Adrenal gland (tissue), 12 donors: ENCODE data around the gene AP1M1. TPM values are rescaled to one million over a fixed set of nuclear protein-coding genes. Genes with fewer than 3 reads are reported as not detected.
A peak's percentile ranks its signal among the peaks of the same experiment; 100 is the strongest.

ENCODE experiments used
- DNase-seq, 7 donors: peaks; one replicate each; pipeline ENCODE4 v3.0.0-alpha.2; 2019 to 2020
- H3K27ac ChIP-seq, 5 donors: fragments of 200-600 bp; sonication (generic) in 4 of 5; 1 replicate in 3 of 5; 2 replicates in 2 of 5; pipeline versions ENCODE4 v1.5.1 to v1.8.0; 2016 to 2020; ENCODE audit warnings: mild to moderate bottlenecking in 1 of 5
- H3K27me3 ChIP-seq: fragments of 200-600 bp; 2 replicates; pipeline ENCODE4 v1.8.0; 2021
- H3K36me3 ChIP-seq, 2 donors: fragments of 200-600 bp; replicated peaks in 1 of 2; 1 replicate in 1 of 2; 2 replicates in 1 of 2; pipeline versions ENCODE4 v1.5.1 to v1.8.0; 2018 to 2022
- H3K4me1 ChIP-seq, 2 donors: fragments of 200-600 bp; replicated peaks in 1 of 2; 1 replicate in 1 of 2; 2 replicates in 1 of 2; pipeline versions ENCODE4 v1.5.1 to v1.8.0; 2018 to 2021
- H3K4me3 ChIP-seq, 4 donors: fragments of 200-600 bp; sonication (generic) in 3 of 4; one replicate each; pipeline ENCODE4 v1.5.1; 2016 to 2018
- H3K9me3 ChIP-seq, 3 donors: fragments of 200-600 bp; sonication (generic) in 1 of 3; replicated peaks in 1 of 3; 1 replicate in 2 of 3; 2 replicates in 1 of 3; pipeline versions ENCODE4 v1.5.1 to v1.8.0; 2016 to 2021
- CTCF ChIP-seq, 6 experiments: fragments of 450-650 bp in 4 of 6; fragments of 200-600 bp in 2 of 6; sonication (generic) in 1 of 6; IDR thresholded peaks; 1 replicate in 5 of 6; 2 replicates in 1 of 6; pipeline versions ENCODE4 v1.5.1 to v1.8.0; 2016 to 2021; ENCODE audit warnings: antibody characterized with exemption in 6 of 6, mild to moderate bottlenecking in 2 of 6, moderate library complexity in 1 of 6
- POLR2A ChIP-seq, 2 donors: fragments of 450-650 bp; IDR thresholded peaks; one replicate each; pipeline ENCODE4 v1.6.1; 2017; ENCODE audit warnings: antibody characterized with exemption in 2 of 2, mild to moderate bottlenecking in 2 of 2, moderate library complexity in 1 of 2
- WGBS, 4 donors: extraction: QIAGEN DNeasy Blood & Tissue Kit in 2 of 4; methylation state at CpG; one replicate each; pipeline versions ENCODE4 v1.1.5 to v1.1.7; 2013 to 2017; 5-methylcytosine and 5-hydroxymethylcytosine counted together
- intact Hi-C, 2 donors: fragments of 100-400 bp; cut with DNase I; formaldehyde crosslinking; loops; one replicate each; pipeline versions ENCODE4 v1.14.1 to v1.15.0; 2022 to 2023
- polyA plus RNA-seq, 3 donors: library from polyadenylated mRNA; stranded (reverse); fragments of 200-250 nt in 2 of 3; fragments of 350-450 nt in 1 of 3; fragmentation: Illumina TruSeq in 1 of 3; extraction: RNeasy Lipid Tissue Mini Kit (QIAGEN cat#74804) in 1 of 3; gene quantifications; one replicate each; pipeline ENCODE4 v1.2.3, GENCODE V29; 2013 to 2014
- total RNA-seq, 9 donors: library from RNA; depleted of rRNA in 4 of 9; stranded (reverse); fragments of >200 nt in 4 of 9; fragments of 120-200 nt in 1 of 9; fragmentation: NEBNext Ultra II Directional in 1 of 9; extraction: Animal tissue kit (Norgen Biotek cat#: 25700) in 1 of 9; gene quantifications; one replicate each; pipeline versions ENCODE4 v1.1.0 to v1.2.4, GENCODE V29; 2013 to 2023
- donor health status: healthy with polysubstance abuse.
- donor health status: Bipolar disorder and iron deficiency.
- donor health status: DM: yes; HTN: yes; CAD: no.
- donor health status: DM: no; HTN: no; CAD: no.
- donor health status: DM: no; HTN: no; CAD: no.
- donor health status: DM: yes; HTN: yes; CAD: no.

Gene AP1M1
- total and polyA plus RNA-seq, 12 donors: 51.3 to 99.6 (median 82.5) TPM

GRCh38 chr19:16272945-16273344, 75.2 kb downstream of the AP1M1 start:
- intact Hi-C loops: no loop called here
- 37 to 54% (median 47%) methylated on average over 14 of the region's 14 CpGs for WGBS, 4 donors
- no peaks in the 10 kb centered on the region for H3K27me3 ChIP-seq
- TF ChIP-seq POLR2A (IDR thresholded peaks at IDR 0.05) (no peak), CTCF (IDR thresholded peaks at IDR 0.05) (no peak)
- no peaks in the 10 kb centered on the region for H3K9me3 ChIP-seq
- no peak for DNase-seq
- peak overlapping the region in 3 of 5 donors; percentile 3 to 61 (median 52) for H3K27ac ChIP-seq
- no peaks in the 10 kb centered on the region for H3K36me3 ChIP-seq
- peaks cover 0 to 9% of the 10 kb centered on the region in 2 donors for H3K4me1 ChIP-seq
- no peak overlapping the region for H3K4me3 ChIP-seq

GRCh38 chr19:16274447-16274846, 76.7 kb downstream of the AP1M1 start:
- Histone ChIP-seq H3K36me3 (no peaks in the 10 kb centered on the region), H3K9me3 (no peaks in the 10 kb centered on the region), H3K27me3 (no peaks in the 10 kb centered on the region), H3K4me1 (peaks cover 2 to 14% of the 10 kb centered on the region in 2 donors), H3K4me3 (no peak overlapping the region), H3K27ac (no peak overlapping the region)
- TF ChIP-seq POLR2A (IDR thresholded peaks at IDR 0.05) (no peak), CTCF (IDR thresholded peaks at IDR 0.05) (no peak)
- 79 to 85% (median 81%) methylated on average over 6 of the region's 6 CpGs for WGBS, 4 donors
- intact Hi-C loops: no loop called here
- DNase-seq: no peak

- intact Hi-C loops: no loop called here
- WGBS, 4 donors: 70 to 74% (median 71%) methylated on average over 4 of the region's 4 CpGs
- H3K9me3 ChIP-seq: no peaks in the 10 kb centered on the region
- no peak overlapping the region for H3K4me3 ChIP-seq
- no peaks in the 10 kb centered on the region for H3K36me3 ChIP-seq
- H3K27me3 ChIP-seq: no peaks in the 10 kb centered on the region
- TF ChIP-seq CTCF (IDR thresholded peaks at IDR 0.05): no peak
- no peak for TF ChIP-seq POLR2A (IDR thresholded peaks at IDR 0.05)
- H3K4me1 ChIP-seq: peaks cover 20 to 34% of the 10 kb centered on the region in 2 donors
- peak overlapping the region in 1 of 5 donors; percentile 41 for H3K27ac ChIP-seq
- peak in 1 of 7 donors; percentile 23 for DNase-seq
Measured at GRCh38 chr19:16280306-16280705, 82.6 kb downstream of the AP1M1 start.

- peak overlapping the region in 1 of 5 donors; percentile 74 for H3K27ac ChIP-seq
- H3K4me3 ChIP-seq: no peak overlapping the region
- H3K4me1 ChIP-seq: peaks cover 20 to 44% of the 10 kb centered on the region in 2 donors
- intact Hi-C loops: no loop called here
- H3K36me3 ChIP-seq: no peaks in the 10 kb centered on the region
- H3K9me3 ChIP-seq: no peaks in the 10 kb centered on the region
- DNase-seq: no peak
- TF ChIP-seq POLR2A (IDR thresholded peaks at IDR 0.05) (no peak), CTCF (IDR thresholded peaks at IDR 0.05) (no peak)
- 85 to 93% (median 89%) methylated on average over 5 of the region's 5 CpGs for WGBS, 4 donors
- no peaks in the 10 kb centered on the region for H3K27me3 ChIP-seq
Measured at GRCh38 chr19:16281743-16282142, 84.0 kb downstream of the AP1M1 start.
